HG03095 (cell line): ENCODE data around the gene PTMA.
A peak's percentile ranks its signal among the peaks of the same experiment; 100 is the strongest.
"Not testable (repeated sequence)": the region's sequence is repeated elsewhere in the genome, so short reads cannot be mapped to it uniquely, and the experiment has no call there.

Experiments used
- ATAC-seq: cut with Tn5 transposase; IDR thresholded peaks from one replicate; pipeline ENCODE4 v1.9.1; 2021; ENCODE audit warnings: moderate library complexity; ENCODE audit not compliant: unreplicated experiment

PTMA gene

GRCh38 chr2:231691251-231691772 is 17.0 kb upstream of the PTMA start:
- ATAC-seq: no peak

- no peak for ATAC-seq
Measured at GRCh38 chr2:231692847-231693246, 15.5 kb upstream of the PTMA start.

GRCh38 chr2:231693956-231694355 is 14.4 kb upstream of the PTMA start:
- no peak for ATAC-seq

DNA sequence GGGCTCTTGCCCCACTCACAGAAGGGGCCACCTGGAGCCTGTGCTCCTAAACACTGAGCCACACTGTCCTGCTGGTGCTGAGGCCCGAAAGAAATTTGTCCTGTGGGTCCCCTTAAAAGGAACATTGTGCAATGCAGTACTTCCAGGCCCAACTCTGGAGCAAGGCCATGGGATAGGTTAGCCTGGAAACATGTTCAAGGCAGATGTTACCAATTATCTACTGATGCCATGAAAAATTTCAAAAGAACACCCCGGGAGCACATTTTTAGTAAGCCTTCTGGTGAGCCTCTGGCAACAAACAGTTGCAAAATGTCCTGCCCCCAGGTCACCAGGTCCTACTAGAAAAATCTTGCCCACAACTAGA is 12.3 kb upstream of the PTMA start:
- ATAC-seq: no peak

- no peak for ATAC-seq
Measured at GRCh38 chr2:231699006-231699405, 9.3 kb upstream of the PTMA start.

- no peak for ATAC-seq
Measured at GRCh38 chr2:231701456-231702373, 6.6 kb upstream of the PTMA start.

DNA sequence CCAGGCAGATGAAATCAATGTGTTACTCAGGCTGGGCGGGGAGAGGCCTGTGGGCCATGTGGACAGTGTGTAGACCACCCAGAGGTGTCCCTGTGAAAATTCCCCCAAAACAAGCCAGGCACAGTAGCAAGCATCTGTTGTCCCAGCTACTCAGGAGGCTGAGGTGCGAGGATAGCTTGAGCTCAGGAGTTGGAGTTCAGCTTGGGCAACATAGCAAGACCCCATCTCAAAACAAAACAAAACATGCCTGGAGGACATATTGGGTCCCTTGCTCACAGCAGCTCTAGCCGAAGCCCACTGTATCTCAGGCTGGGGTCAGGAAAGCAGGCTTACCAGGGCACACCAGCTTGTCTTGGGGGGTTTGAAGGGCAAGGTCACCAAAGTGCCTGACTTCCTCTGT is 4.3 kb upstream of the PTMA start:
- ATAC-seq: no peak

DNA sequence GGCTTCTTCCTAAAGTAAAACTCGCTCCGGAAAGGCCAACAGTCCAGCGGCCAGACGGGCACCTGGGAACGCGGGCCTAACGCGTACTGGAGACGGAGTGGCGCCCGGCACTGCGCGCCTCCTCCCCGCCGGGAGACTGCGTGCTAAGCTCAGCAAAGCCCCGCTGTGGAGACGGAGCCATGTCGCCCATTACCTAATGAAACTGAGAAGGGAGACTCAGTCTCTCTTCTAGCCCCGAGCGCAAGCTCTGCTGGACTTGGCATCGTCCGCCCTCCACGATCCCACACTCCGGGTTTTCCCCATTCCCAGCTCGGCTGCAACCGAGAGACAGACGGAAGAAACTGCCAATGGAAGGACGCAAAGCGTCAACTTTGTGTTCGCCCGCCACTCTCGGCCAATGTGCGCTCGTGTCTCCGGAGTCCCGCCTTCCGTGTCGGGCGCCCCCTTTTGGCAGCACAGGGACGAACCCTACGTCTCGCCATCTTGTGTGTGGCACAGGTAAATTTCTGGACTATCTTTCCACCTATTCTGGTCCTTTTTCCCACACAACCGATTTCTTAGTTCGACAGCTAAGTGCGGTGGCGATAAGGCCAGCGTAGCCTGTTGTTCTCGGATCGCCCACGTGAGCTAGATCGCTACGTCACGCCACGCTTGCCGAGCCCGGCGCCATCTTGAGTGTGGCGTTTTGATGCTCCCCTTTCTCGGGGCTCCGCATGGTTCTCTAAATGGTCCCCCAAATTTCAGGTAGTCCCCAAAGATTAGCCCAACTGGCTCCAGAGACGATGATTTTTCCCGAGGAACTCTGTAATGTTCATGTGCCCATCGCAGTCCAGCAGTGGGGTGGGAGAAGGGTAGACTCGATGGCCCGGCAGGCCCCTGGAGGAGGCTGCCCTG is 1.3 kb upstream of the PTMA start:
- peak; percentile 40 for ATAC-seq

DNA sequence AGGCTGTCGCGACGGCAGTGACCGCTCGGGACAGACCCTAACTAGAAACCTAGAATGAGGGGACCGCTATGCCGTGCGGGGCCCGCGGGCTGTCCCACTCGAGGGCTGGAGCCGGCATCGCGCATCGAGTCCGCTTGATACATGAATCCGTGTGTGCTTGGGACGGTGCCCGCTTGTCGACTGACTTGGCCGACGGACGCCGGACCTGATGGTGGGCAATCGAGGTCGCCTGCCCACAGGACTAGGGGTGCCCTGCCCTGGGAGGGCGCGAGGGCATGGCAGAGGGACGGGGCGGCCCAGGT is 749 bp upstream of the PTMA start:
- no peak for ATAC-seq

DNA sequence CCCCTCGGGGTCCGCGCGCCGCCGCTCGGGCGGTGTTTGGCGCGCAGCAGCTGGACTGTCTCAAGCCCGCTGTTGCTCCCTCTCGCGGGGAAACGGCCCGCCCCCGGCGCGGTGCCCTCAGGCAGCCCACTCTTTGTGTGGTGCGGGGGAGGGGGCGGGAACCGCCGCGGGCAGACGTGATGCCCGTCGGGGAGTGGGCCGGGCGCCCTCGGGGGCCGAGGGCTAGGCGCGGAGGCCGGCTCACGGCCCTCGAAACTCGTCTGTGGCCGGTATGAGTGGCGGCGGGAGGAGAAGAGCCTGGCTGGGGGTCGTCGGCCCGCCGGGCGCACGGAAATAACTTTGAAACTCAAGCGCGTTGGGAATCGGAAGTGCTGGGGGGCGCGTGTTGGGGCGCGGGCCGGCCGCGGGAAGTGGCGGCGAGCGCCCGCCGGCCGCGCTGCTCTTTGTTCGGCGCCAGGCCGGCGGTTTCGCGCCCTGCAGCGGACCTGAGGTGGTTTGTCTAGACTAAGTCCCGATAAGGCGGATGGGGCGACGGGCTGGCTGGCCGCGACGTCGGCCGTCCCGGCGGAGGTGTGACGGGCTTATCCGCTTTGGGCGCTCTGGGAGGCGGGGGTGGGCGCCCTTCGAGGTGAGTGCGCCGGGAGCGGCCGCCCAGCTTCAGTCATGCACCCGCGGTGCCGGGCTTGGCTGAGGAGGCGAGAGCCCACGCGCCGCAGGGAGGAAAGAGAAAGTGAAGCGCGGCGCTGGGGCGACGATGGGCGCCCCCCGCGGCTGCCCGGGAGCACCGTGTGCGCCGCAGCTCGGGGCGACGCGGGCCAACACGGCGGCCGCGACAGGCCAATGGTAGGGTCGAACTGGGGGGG is 679 bp downstream of the PTMA start:
- ATAC-seq: no peak

- ATAC-seq: no peak
Measured at GRCh38 chr2:231709636-231709980, 1.3 kb downstream of the PTMA start.

- peak; percentile 17 for ATAC-seq
Measured at GRCh38 chr2:231709981-231710798, 1.9 kb downstream of the PTMA start.

GRCh38 chr2:231710799-231711676 is 2.7 kb downstream of the PTMA start:
- ATAC-seq: no peak

- no peak for ATAC-seq
Measured at GRCh38 chr2:231711677-231712450, 3.5 kb downstream of the PTMA start.

DNA sequence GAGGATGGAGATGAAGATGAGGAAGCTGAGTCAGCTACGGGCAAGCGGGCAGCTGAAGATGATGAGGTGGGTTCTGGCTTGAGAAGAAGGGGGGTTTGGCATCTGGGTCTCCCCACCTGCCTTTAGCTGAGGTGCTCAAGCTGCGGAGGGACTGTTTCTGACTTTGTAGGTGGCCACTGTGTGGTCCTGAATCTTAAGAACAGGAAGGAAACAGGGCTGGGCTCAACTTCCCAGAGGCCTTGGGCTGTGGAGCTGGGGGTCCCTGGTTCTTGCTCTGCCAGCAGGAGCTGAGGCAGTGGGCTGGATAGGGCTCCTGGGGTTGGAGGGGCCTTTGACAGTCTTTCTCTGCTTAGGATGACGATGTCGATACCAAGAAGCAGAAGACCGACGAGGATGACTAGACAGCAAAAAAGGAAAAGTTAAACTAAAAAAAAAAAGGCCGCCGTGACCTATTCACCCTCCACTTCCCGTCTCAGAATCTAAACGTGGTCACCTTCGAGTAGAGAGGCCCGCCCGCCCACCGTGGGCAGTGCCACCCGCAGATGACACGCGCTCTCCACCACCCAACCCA is 4.2 kb downstream of the PTMA start:
- ATAC-seq: not testable (repeated sequence)

GRCh38 chr2:231713406-231713729 is 5.0 kb downstream of the PTMA start:
- not testable (repeated sequence) for ATAC-seq

GRCh38 chr2:231713730-231714638 is 5.7 kb downstream of the PTMA start:
- ATAC-seq: no peak
